Endothelial cell of umbilical vein (primary cell): Measurements from ENCODE around the gene SPRED1. TPM values are rescaled to one million over a fixed set of nuclear protein-coding genes. Genes with fewer than 3 reads are reported as not detected.
A peak's percentile ranks its signal among the peaks of the same experiment; 100 is the strongest.

Experiments
- BruUV-seq: library from RNA; stranded (reverse); fragments of 400-500 nt; replicated peaks from 2 replicates; lab custom pipeline; 2021; lab: Mats Ljungman, UMichigan
- CTCF ChIA-PET: fragments of 300-600, 350-600 bp; sonication (Branson Sonifier 250); formaldehyde crosslinking; loops from one replicate; lab custom pipeline; 2021; ENCODE audit warnings: antibody characterized with exemption, inconsistent platforms; lab: Charles Lee
- POLR2A ChIA-PET: fragments of 300-600, 350-600 bp; sonication (Branson Sonifier 250); formaldehyde crosslinking; loops from one replicate; lab custom pipeline; 2021; ENCODE audit warnings: antibody characterized with exemption, inconsistent platforms; lab: Charles Lee
- DNase-seq: peaks from one replicate; pipeline ENCODE4 v3.0.0-alpha.2; 2011; ENCODE audit warnings: low read depth, low spot score
- FAIRE-seq: peaks from 2 replicates; lab custom pipeline; 2011; peaks lifted over from hg19 to GRCh38; lab: Jason Lieb, UNC
- H2AFZ ChIP-seq: 2 replicates; pipeline ENCODE4 v1.6.0; 2012; ENCODE audit warnings: low read depth, low read length, control low read depth, inconsistent platforms
- H3K27ac ChIP-seq: 2 replicates; pipeline ENCODE4 v1.5.1; 2011; ENCODE audit warnings: low read depth, mild to moderate bottlenecking, control low read depth, low read length, moderate library complexity; ENCODE audit not compliant: insufficient read depth
- H3K27me3 ChIP-seq, 2 experiments: 2 replicates each; pipeline versions ENCODE4 v1.6.0 to v1.6.1; 2011; ENCODE audit warnings: low read length in 2 of 2, mixed read lengths in 1 of 2; ENCODE audit not compliant: control insufficient read depth in 2 of 2, insufficient read depth in 2 of 2
- H3K36me3 ChIP-seq, 2 experiments: 2 replicates in 1 of 2; 3 replicates in 1 of 2; pipeline ENCODE4 v1.5.1; 2011; ENCODE audit warnings: low read length in 2 of 2, mild to moderate bottlenecking in 1 of 2, moderate library complexity in 1 of 2; ENCODE audit not compliant: control insufficient read depth in 2 of 2, insufficient read depth in 2 of 2; ENCODE audit errors: extremely low read depth in 1 of 2
- H3K4me1 ChIP-seq: 3 replicates; pipeline ENCODE4 v1.5.1; 2011; ENCODE audit warnings: mild to moderate bottlenecking, low read length; ENCODE audit not compliant: control insufficient read depth, insufficient read depth; ENCODE audit errors: extremely low read depth
- H3K4me2 ChIP-seq: 2 replicates; pipeline ENCODE4 v1.6.1; 2011; ENCODE audit warnings: low read length, control low read depth, mixed read lengths; ENCODE audit not compliant: insufficient read depth
- H3K4me3 ChIP-seq, 3 experiments: fragments of 200-600 bp in 1 of 3; sonication (generic), shearing (Covaris generic) in 1 of 3; replicated peaks in 1 of 3; 2 replicates each; pipeline ENCODE4 v1.5.1; 2011 to 2016; ENCODE audit warnings: control low read depth in 3 of 3, low read length in 3 of 3, mild to moderate bottlenecking in 2 of 3, inconsistent platforms in 1 of 3, low read depth in 1 of 3, moderate library complexity in 1 of 3; ENCODE audit not compliant: insufficient read depth in 1 of 3
- H3K79me2 ChIP-seq: 2 replicates; pipeline ENCODE4 v1.6.0; 2012; ENCODE audit warnings: low read length, inconsistent platforms; ENCODE audit not compliant: control insufficient read depth, insufficient read depth
- H3K9ac ChIP-seq: replicated peaks from 2 replicates; pipeline ENCODE3; 2011; ENCODE audit warnings: low read length, control low read depth; ENCODE audit not compliant: insufficient read depth; ENCODE audit errors: extremely low read depth
- H3K9me1 ChIP-seq: replicated peaks from 3 replicates; pipeline ENCODE4 v1.6.0; 2011; ENCODE audit warnings: mild to moderate bottlenecking, low read length; ENCODE audit not compliant: control insufficient read depth, insufficient read depth; ENCODE audit errors: extremely low read depth
- H3K9me3 ChIP-seq: replicated peaks from 2 replicates; pipeline ENCODE4 v1.5.1; 2012; ENCODE audit warnings: low read length, inconsistent platforms; ENCODE audit not compliant: control insufficient read depth, insufficient read depth
- H4K20me1 ChIP-seq: replicated peaks from 2 replicates; pipeline ENCODE3; 2011; ENCODE audit warnings: mild to moderate bottlenecking, low read length; ENCODE audit not compliant: control insufficient read depth, insufficient read depth; ENCODE audit errors: extremely low read depth
- CTCF ChIP-seq, 2 donors: IDR thresholded peaks; 1 replicate in 1 of 2; 2 replicates in 1 of 2; pipeline ENCODE4 v1.5.1; 2011; ENCODE audit warnings: low read length in 2 of 2, mild to moderate bottlenecking in 2 of 2, moderate library complexity in 2 of 2, control low read depth in 1 of 2, inconsistent platforms in 1 of 2, low read depth in 1 of 2; ENCODE audit not compliant: insufficient read depth in 1 of 2; ENCODE audit errors: extremely low read depth in 1 of 2
- FOS ChIP-seq: IDR thresholded peaks from 2 replicates; pipeline ENCODE4 v1.6.1; 2011; ENCODE audit warnings: mild to moderate bottlenecking, low read length, moderate library complexity, borderline replicate concordance; ENCODE audit not compliant: insufficient read depth
- GATA2 ChIP-seq: IDR thresholded peaks from 2 replicates; pipeline ENCODE4 v1.7.0; 2011; ENCODE audit warnings: low read depth, mild to moderate bottlenecking, moderate library complexity, mixed read lengths, low read length; ENCODE audit not compliant: insufficient read length, insufficient read depth
- JUN ChIP-seq: IDR thresholded peaks from 2 replicates; pipeline ENCODE4 v1.6.1; 2011; ENCODE audit warnings: borderline replicate concordance, low read depth; ENCODE audit not compliant: insufficient read length, insufficient read depth
- MAX ChIP-seq: IDR thresholded peaks from 2 replicates; pipeline ENCODE4 v1.6.1; 2011; ENCODE audit not compliant: insufficient read depth, insufficient read length
- MYC ChIP-seq: IDR thresholded peaks from one replicate; pipeline ENCODE4 v1.6.1; 2011; ENCODE audit warnings: mild to moderate bottlenecking, low read depth, low read length
- POLR2A ChIP-seq: IDR thresholded peaks from 2 replicates; pipeline ENCODE4 v1.6.1; 2012; ENCODE audit warnings: low read depth, mild to moderate bottlenecking, control low read depth, low read length
- POLR2AphosphoS5 ChIP-seq: IDR thresholded peaks from 2 replicates; pipeline ENCODE4 v1.6.1; 2012; ENCODE audit warnings: low read depth, mild to moderate bottlenecking, control low read depth, low read length, moderate library complexity; ENCODE audit not compliant: insufficient read depth
- dilution Hi-C: fragments of 300-500 bp; cut with MboI; formaldehyde crosslinking; loops from one replicate; pipeline ENCODE4 v1.15.0; 2019; ENCODE audit warnings: low sequenced_read_pairs; ENCODE audit not compliant: extremely low pct_ligation_motif_present
- intact Hi-C: fragments of 100-400 bp; cut with micrococcal nuclease; formaldehyde crosslinking; loops from one replicate; pipeline ENCODE4 v1.10.0; 2022
- polyA plus RNA-seq, 4 experiments: library from polyadenylated mRNA; depleted of rRNA in 3 of 4; stranded (reverse) in 3 of 4; unstranded in 1 of 4; fragments of >200 nt; gene quantifications; 2 replicates each; pipeline versions ENCODE4 v1.2.1 to v1.2.3, GENCODE V29; 2011 to 2012; ENCODE audit warnings: missing spikeins in 1 of 4
- total RNA-seq: library from RNA; stranded (reverse); gene quantifications from 2 replicates; pipeline ENCODE4 v1.2.3, GENCODE V29; 2021

SPRED1 gene
- total and polyA plus RNA-seq, 2 donors (not counting 3 experiments of a cell fraction or from before 2014, with no cell fraction given) = 1.3 to 10.7 TPM

- H3K27me3 ChIP-seq = peaks cover 0 to 4% of the 10 kb centered on the region in 2 experiments
- H3K9me1 ChIP-seq = no peaks in the 10 kb centered on the region
- DNase-seq = peak; percentile 85
- TF ChIP-seq CTCF (IDR thresholded peaks at IDR 0.05; ENCODE audit: extremely low read depth in 1 of 2, insufficient read depth in 1 of 2, low read depth in 1 of 2, low read length in 2 of 2) (no peak), JUN (no peak), MAX (no peak)
- peak overlapping the region; percentile 52 for H2AFZ ChIP-seq
- H3K36me3 ChIP-seq = no peaks in the 10 kb centered on the region
- no peak overlapping the region for H3K27ac ChIP-seq
- ChIA-PET CTCF (interaction anchor here (1.0 to 1.7 kb wide), 7 partner anchors 9 to 383 kb away, joined by 3 to 9 read pairs (median 4); no protein-coding TSS in a partner anchor), POLR2A (no interaction called here)
- no peak overlapping the region for H3K9ac ChIP-seq
- no TSS peak for BruUV-seq
- H3K79me2 ChIP-seq = no peaks in the 10 kb centered on the region
- intact Hi-C loops = no loop called here
- H3K4me3 ChIP-seq = no peak overlapping the region
- H3K9me3 ChIP-seq = no peaks in the 10 kb centered on the region
- peak; percentile 68 for FAIRE-seq
- dilution Hi-C loops = no loop called here
- no peaks in the 10 kb centered on the region for H4K20me1 ChIP-seq
- H3K4me2 ChIP-seq = peak overlapping the region; percentile 5
- H3K4me1 ChIP-seq = peaks cover 19% of the 10 kb centered on the region
Observed at GRCh38 chr15:38378161-38378560, 125.5 kb downstream of the SPRED1 start.

- Histone ChIP-seq H3K36me3 (no peaks in the 10 kb centered on the region), H3K27me3 (peaks cover 0 to under 1% of the 10 kb centered on the region in 2 experiments), H3K9me3 (no peaks in the 10 kb centered on the region), H4K20me1 (no peaks in the 10 kb centered on the region), H3K4me2 (no peak overlapping the region), H2AFZ (no peak overlapping the region), H3K27ac (no peak overlapping the region), H3K9ac (no peak overlapping the region), H3K4me3 (no peak overlapping the region), H3K79me2 (no peaks in the 10 kb centered on the region), H3K9me1 (no peaks in the 10 kb centered on the region), H3K4me1 (no peaks in the 10 kb centered on the region)
- CTCF ChIA-PET = interaction anchor here (3.8 to 5.2 kb wide), 2 partner anchors 8 to 395 kb away, joined by 16 to 49 read pairs; no protein-coding TSS in a partner anchor
- no peak for TF ChIP-seq GATA2
- TF ChIP-seq POLR2A = no peak
- no peak for TF ChIP-seq POLR2AphosphoS5
- TF ChIP-seq JUN = no peak
- TF ChIP-seq CTCF (IDR thresholded peaks at IDR 0.05; ENCODE audit: extremely low read depth in 1 of 2, insufficient read depth in 1 of 2, low read depth in 1 of 2, low read length in 2 of 2) = peak; percentile 80 to 84
- no peak for TF ChIP-seq FOS
- TF ChIP-seq MYC = no peak
- no TSS peak for BruUV-seq
- dilution Hi-C loops (no loop called here), intact Hi-C loops (loop anchor here (1.0 to 2.0 kb wide), 3 partner anchors 35 to 395 kb away; no protein-coding TSS in a partner anchor)
- FAIRE-seq (peak; percentile 88), DNase-seq (peak; percentile 68)
- POLR2A ChIA-PET = no interaction called here
Observed at GRCh38 chr15:38389924-38390542, 137.4 kb downstream of the SPRED1 start.
